Upper lobe of left lung (tissue), 6 donors: Measurements from ENCODE around the gene EHD2. TPM values are rescaled to one million over a fixed set of nuclear protein-coding genes. Genes with fewer than 3 reads are reported as not detected.

Experiments used
- ATAC-seq, 2 donors: fragments of 200-7000 bp; cut with Tn5 transposase; one replicate each; pipeline ENCODE4 v1.9.1; 2022; ENCODE audit warnings: mild to moderate bottlenecking in 2 of 2, moderate library complexity in 2 of 2; ENCODE audit not compliant: low FRiP score in 2 of 2
- DNase-seq, 2 donors: peaks; one replicate each; pipeline ENCODE4 v3.0.0-alpha.2; 2019 to 2020
- H3K27ac ChIP-seq, 4 donors: fragments of 200-600 bp; sonication (generic); one replicate each; pipeline ENCODE4 v1.5.1; 2016 to 2019
- H3K27me3 ChIP-seq, 4 donors: fragments of 200-600 bp; sonication (generic); one replicate each; pipeline ENCODE4 v1.5.1; 2017 to 2019
- H3K36me3 ChIP-seq, 4 donors: fragments of 200-600 bp; sonication (generic); one replicate each; pipeline ENCODE4 v1.5.1; 2016 to 2019
- H3K4me1 ChIP-seq, 4 donors: fragments of 200-600 bp; sonication (generic); one replicate each; pipeline ENCODE4 v1.5.1; 2018 to 2019
- H3K4me3 ChIP-seq, 4 donors: fragments of 200-600 bp; sonication (generic); one replicate each; pipeline ENCODE4 v1.5.1; 2017 to 2019; ENCODE audit warnings: mild to moderate bottlenecking in 2 of 4, moderate library complexity in 1 of 4
- H3K9me3 ChIP-seq, 4 donors: fragments of 200-600 bp; sonication (generic); one replicate each; pipeline ENCODE4 v1.5.1; 2018 to 2019
- EP300 ChIP-seq, 4 donors: sonication (generic); formaldehyde crosslinking; IDR thresholded peaks; one replicate each; pipeline ENCODE4 v1.5.1; 2017; ENCODE audit warnings: antibody characterized with exemption in 4 of 4, control low read depth in 2 of 4
- POLR2A ChIP-seq, 4 donors: fragments of 450-650 bp; IDR thresholded peaks; one replicate each; pipeline ENCODE4 v1.5.1; 2016 to 2017; ENCODE audit warnings: antibody characterized with exemption in 4 of 4, mild to moderate bottlenecking in 2 of 4
- POLR2AphosphoS5 ChIP-seq, 2 donors: sonication (generic); formaldehyde crosslinking; IDR thresholded peaks; one replicate each; pipeline ENCODE4 v1.5.1; 2017; ENCODE audit warnings: antibody characterized with exemption in 2 of 2
- WGBS, 2 donors: methylation state at CpG; one replicate each; pipeline ENCODE4 v1.1.5; 2017 to 2018; 5-methylcytosine and 5-hydroxymethylcytosine counted together
- small RNA-seq, 4 donors: library from RNA; depleted of rRNA; stranded (forward); fragments of <200 nt; gene quantifications; one replicate each; pipeline ENCODE3, GENCODE V24; 2016
- total RNA-seq, 6 donors: library from RNA; depleted of rRNA in 4 of 6; stranded (reverse); fragments of >200 nt in 4 of 6; gene quantifications; one replicate each; pipeline versions ENCODE4 v1.1.0 to v1.2.1, GENCODE V29; 2016 to 2021
- TF ChIP-seq, protein P1 (sequence below), 6 experiments: fragments of 450-650 bp in 4 of 6; fragments of 200-600 bp in 2 of 6; sonication (generic) in 2 of 6; IDR thresholded peaks; one replicate each; pipeline ENCODE4 v1.5.1; 2016 to 2019; ENCODE audit warnings: antibody characterized with exemption in 6 of 6
- donor health status: DM: no; HTN: no; CAD: no; lungs with moderate emphysema.
- donor health status: DM: no; HTN: yes; CAD: no; lungs with severe emphysema.

EHD2 gene
- total RNA-seq, 6 donors from 2014 or later = 80.7 to 426 (median 181) TPM

DNA sequence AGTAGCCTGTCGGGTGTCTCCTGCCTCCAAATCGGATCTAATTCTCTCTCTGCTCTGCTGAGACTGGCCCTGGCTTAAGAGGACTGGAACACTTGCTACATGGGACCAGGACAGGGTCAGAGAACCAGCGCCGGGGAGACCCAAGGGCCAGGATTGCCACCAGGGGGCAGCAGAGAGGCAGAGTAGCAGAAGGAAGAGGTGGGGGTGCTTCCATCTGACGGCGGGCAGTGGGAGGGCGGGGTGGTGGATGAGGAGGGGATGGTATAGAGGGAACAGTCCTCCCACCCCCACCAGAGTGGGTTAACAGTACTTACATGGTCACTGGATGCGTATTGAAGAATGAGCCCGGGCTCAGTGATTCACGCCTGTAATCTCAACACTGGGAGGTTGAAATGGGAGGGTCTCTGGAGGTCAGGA lies 77.2 kb downstream of the EHD2 start:
- H3K27ac ChIP-seq = no peak overlapping the region
- peaks cover 0 to 8% (median 1%) of the 10 kb centered on the region in 4 donors for H3K4me1 ChIP-seq
- H3K36me3 ChIP-seq = peaks cover 5 to 29% (median 8%) of the 10 kb centered on the region in 4 donors
- no peak overlapping the region for H3K4me3 ChIP-seq
- DNase-seq (peak; percentile 71 to 86), ATAC-seq (peak; percentile 77 to 91)
- 10 to 19% methylated on average over 10 of the region's 10 CpGs for WGBS, 2 donors
- H3K27me3 ChIP-seq = no peaks in the 10 kb centered on the region
- no peaks in the 10 kb centered on the region for H3K9me3 ChIP-seq
- TF ChIP-seq EP300 (IDR thresholded peaks at IDR 0.05) = no peak
- TF ChIP-seq, protein P1, sequence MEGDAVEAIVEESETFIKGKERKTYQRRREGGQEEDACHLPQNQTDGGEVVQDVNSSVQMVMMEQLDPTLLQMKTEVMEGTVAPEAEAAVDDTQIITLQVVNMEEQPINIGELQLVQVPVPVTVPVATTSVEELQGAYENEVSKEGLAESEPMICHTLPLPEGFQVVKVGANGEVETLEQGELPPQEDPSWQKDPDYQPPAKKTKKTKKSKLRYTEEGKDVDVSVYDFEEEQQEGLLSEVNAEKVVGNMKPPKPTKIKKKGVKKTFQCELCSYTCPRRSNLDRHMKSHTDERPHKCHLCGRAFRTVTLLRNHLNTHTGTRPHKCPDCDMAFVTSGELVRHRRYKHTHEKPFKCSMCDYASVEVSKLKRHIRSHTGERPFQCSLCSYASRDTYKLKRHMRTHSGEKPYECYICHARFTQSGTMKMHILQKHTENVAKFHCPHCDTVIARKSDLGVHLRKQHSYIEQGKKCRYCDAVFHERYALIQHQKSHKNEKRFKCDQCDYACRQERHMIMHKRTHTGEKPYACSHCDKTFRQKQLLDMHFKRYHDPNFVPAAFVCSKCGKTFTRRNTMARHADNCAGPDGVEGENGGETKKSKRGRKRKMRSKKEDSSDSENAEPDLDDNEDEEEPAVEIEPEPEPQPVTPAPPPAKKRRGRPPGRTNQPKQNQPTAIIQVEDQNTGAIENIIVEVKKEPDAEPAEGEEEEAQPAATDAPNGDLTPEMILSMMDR (IDR thresholded peaks at IDR 0.05) = peak; percentile 64 to 83 (median 72)

DNA sequence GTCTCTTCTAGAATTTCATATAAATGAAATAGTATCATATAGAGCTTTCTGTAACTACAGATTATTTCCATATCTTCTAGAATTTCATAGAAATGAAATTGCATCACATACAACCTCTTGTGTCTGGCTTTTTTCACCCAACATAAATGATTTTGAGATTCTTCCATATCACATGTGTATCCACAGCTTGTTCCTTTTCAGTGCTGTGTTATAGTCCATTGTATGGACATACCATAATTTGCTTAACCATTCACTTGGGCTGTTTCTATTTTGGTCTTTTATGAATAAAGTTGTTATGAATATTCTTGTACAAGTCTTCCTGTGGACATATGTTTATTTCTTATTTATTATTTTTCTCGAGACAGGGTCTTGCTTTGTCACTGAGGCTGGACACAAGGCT lies 79.4 kb downstream of the EHD2 start:
- ATAC-seq (no peak), DNase-seq (no peak)
- H3K36me3 ChIP-seq = peaks cover 0 to 7% (median 1%) of the 10 kb centered on the region in 4 donors
- no peak overlapping the region for H3K4me3 ChIP-seq
- WGBS, 2 donors = 91 to 95% methylated on average over 1 of the region's 1 CpG
- H3K27me3 ChIP-seq = no peaks in the 10 kb centered on the region
- TF ChIP-seq POLR2A (IDR thresholded peaks at IDR 0.05) (no peak), POLR2AphosphoS5 (IDR thresholded peaks at IDR 0.05) (no peak), EP300 (IDR thresholded peaks at IDR 0.05) (no peak)
- TF ChIP-seq, protein P1 (IDR thresholded peaks at IDR 0.05) = no peak
- H3K9me3 ChIP-seq = no peaks in the 10 kb centered on the region
- H3K27ac ChIP-seq = no peak overlapping the region
- peaks cover 0 to 8% (median 1%) of the 10 kb centered on the region in 4 donors for H3K4me1 ChIP-seq

Small RNA genes lying within 50 kb of the gene (small RNA-seq; reads per million reads assigned to genes)
- 0 reads per million in 4 donors for gene SNORD23

Other genes with a start within 250 kb of the EHD2 start
- gene SLC8A2, start 241.5 kb upstream of the EHD2 start, total RNA-seq = under 1 TPM in 3 of 6 donors, not detected in 3; 0.11 to 0.64 (median 0.15) TPM
- gene KPTN, start 229.2 kb upstream of the EHD2 start, total RNA-seq = 10 to 100 TPM in 2 of 6 donors, 1 to 10 TPM in 4; 3.5 to 15.8 (median 7.4) TPM
- gene NAPA, start 198.4 kb upstream of the EHD2 start, total RNA-seq = 100 to 1,000 TPM; 107 to 183 (median 152) TPM
- gene ZNF541, start 140.3 kb upstream of the EHD2 start, total RNA-seq = 1 to 10 TPM in 1 of 6 donors, under 1 TPM in 5; 0.20 to 2.1 (median 0.42) TPM
- gene BICRA, start 104.3 kb upstream of the EHD2 start, total RNA-seq = 10 to 100 TPM in 4 of 6 donors, 1 to 10 TPM in 2; 5.0 to 66.1 (median 15.2) TPM
- gene NOP53, start 32.1 kb downstream of the EHD2 start, total RNA-seq = 100 to 1,000 TPM; 261 to 432 (median 282) TPM
- gene SELENOW, start 65.3 kb downstream of the EHD2 start, total RNA-seq = 100 to 1,000 TPM; 194 to 455 (median 325) TPM
- not detected for gene TPRX1, start 91.1 kb downstream of the EHD2 start, total RNA-seq
- gene CRX, start 108.5 kb downstream of the EHD2 start, total RNA-seq = not detected
- not detected for gene TPRX2, start 145.8 kb downstream of the EHD2 start, total RNA-seq
- under 1 TPM in 2 of 6 donors, not detected in 4; 0.20 to 0.31 TPM for gene SULT2A1, start 172.9 kb downstream of the EHD2 start, total RNA-seq